Measurements from ENCODE around the gene UTP4.

Gene UTP4

DNA sequence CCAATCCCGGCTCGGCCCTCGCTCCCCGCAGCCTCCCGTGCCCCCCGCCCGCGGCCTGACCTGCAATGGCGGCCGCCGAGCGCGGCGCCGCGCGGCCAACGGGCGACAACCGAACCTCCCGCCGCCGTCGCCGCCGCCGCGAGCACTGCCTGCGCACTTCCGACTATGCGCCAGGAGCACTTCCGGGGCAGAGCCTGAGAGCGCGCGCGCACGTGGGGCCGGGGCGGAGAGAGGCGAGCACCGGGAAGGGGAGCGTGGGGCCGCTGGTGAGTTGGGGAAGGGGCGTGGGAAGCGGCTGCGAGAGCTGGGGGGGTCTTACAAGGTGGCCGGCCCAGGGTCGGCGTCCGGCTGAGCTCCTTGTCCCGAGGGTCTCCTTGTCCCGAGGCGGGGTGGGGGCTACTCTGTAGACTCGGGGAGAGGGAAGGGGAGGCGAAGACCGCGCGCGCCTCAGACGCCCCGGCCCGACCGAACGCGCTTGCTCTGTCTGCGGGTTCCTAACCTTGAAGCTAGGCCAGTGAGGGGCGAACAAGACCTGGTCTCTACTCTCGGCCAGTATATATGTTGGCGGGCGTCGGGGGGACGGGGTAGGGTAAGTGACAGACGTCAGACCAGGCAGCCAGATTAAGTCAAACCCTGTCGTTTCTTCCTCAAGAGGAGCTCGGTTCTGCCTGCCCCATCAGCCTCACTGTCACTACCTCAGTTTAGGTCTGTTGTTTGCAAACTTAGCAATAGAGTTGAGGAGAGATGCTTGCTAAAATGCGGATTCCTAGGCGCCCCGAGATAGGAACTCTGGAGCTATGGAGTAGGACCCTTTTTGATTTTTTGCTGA lies at the start of gene UTP4, which contains the start of gene CHTF8:
Gene UTP4 (plus strand): TSS at position 226 of the 829 bp plus-strand sequence. CDS start 811 bp downstream, outside the sequence.
Gene CHTF8 (minus strand): TSS at position 165 of the 829 bp plus-strand sequence. CDS start 11,130 bp downstream, outside the sequence.
- H3K27ac ChIP-seq (ENCODE audit: poor library complexity, severe bottlenecking) = peak within 1 kb of the TSS; percentile 86
- TF ChIP-seq, protein P1, sequence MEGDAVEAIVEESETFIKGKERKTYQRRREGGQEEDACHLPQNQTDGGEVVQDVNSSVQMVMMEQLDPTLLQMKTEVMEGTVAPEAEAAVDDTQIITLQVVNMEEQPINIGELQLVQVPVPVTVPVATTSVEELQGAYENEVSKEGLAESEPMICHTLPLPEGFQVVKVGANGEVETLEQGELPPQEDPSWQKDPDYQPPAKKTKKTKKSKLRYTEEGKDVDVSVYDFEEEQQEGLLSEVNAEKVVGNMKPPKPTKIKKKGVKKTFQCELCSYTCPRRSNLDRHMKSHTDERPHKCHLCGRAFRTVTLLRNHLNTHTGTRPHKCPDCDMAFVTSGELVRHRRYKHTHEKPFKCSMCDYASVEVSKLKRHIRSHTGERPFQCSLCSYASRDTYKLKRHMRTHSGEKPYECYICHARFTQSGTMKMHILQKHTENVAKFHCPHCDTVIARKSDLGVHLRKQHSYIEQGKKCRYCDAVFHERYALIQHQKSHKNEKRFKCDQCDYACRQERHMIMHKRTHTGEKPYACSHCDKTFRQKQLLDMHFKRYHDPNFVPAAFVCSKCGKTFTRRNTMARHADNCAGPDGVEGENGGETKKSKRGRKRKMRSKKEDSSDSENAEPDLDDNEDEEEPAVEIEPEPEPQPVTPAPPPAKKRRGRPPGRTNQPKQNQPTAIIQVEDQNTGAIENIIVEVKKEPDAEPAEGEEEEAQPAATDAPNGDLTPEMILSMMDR (IDR thresholded peaks at IDR 0.05; ENCODE audit: poor library complexity, severe bottlenecking) = no peak
- peak within 1 kb of the TSS; percentile 85 for H3K4me3 ChIP-seq (ENCODE audit: severe bottlenecking)
- ATAC-seq (ENCODE audit: low read depth) (peak; percentile 91), DNase-seq (ENCODE audit: low spot score) (peak; percentile 89)
- no peaks in the 10 kb centered on the region for H3K27me3 ChIP-seq (ENCODE audit: insufficient read depth, poor library complexity, severe bottlenecking)
- H3K4me1 ChIP-seq (ENCODE audit: insufficient read depth, poor library complexity, severe bottlenecking) = peaks cover 19% of the 10 kb centered on the region
- peaks cover 56% of the 10 kb centered on the region for H3K36me3 ChIP-seq (ENCODE audit: low read depth)
- no peaks in the 10 kb centered on the region for H3K9me3 ChIP-seq (ENCODE audit: severe bottlenecking)

DNA sequence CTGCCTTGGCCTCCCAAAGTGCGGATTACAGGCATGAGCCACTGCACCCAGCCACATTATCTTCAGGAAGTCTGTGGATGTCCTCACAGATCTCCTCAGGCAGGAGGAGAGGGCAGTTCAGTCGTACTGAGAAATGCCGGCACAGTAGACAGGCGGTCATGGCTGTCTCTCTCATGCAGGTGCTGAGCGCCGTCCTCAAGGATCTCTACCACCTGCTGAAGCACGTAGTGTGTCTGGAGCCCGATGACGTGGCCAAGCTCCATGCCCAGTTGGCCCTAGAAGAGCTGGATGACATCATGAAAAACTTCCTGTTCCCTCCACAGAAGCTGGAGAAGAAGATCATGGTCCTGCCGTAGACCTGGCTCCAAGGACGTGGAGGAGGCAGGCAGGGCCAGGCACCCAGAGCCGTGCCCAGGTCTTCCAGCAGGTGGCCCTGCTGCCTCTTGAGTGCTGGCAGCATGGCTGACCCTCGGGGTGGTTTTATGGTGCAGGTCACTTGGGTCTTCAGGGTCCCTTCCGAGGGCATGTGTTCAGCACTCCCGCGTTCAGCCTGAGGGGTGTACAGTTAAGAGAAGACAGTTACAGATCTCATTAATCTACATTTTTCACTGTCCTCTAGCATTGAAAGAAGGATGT lies 49.0 kb upstream of the UTP4 start:
- no peak for DNase-seq (ENCODE audit: low spot score)

DNA sequence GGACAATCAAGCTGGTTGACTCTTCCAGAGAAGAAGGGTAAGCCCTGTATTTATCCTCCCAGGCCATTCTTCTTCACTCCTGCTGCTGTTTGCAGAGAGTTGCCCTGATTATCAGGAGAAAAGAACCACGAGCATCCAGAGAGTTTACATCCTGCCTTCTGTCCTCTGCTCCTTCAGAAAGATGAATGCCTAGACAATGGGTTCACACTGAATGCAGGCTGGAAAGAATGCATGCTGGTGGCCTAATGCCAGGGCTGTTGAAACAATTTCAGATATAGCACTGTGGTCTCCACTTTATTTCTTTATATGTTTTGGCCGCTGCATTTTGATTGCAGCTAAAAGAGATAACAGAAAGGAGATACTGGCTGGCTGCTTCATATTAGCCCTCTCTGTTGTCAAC lies 48.2 kb upstream of the UTP4 start:
- TF ChIP-seq, protein P1 (IDR thresholded peaks at IDR 0.05; ENCODE audit: poor library complexity, severe bottlenecking) = no peak
- Histone ChIP-seq H3K9me3 (ENCODE audit: severe bottlenecking) (no peaks in the 10 kb centered on the region), H3K27ac (ENCODE audit: poor library complexity, severe bottlenecking) (no peak overlapping the region), H3K4me3 (ENCODE audit: severe bottlenecking) (no peak overlapping the region), H3K4me1 (ENCODE audit: insufficient read depth, poor library complexity, severe bottlenecking) (peaks cover 4% of the 10 kb centered on the region), H3K36me3 (ENCODE audit: low read depth) (no peaks in the 10 kb centered on the region), H3K27me3 (ENCODE audit: insufficient read depth, poor library complexity, severe bottlenecking) (no peaks in the 10 kb centered on the region)
- no peak for DNase-seq (ENCODE audit: low spot score)
- ATAC-seq (ENCODE audit: low read depth) = no peak

More for the DNA sequence above, 49.0 kb upstream of the UTP4 start:
- TF ChIP-seq, protein P1 (IDR thresholded peaks at IDR 0.05; ENCODE audit: poor library complexity, severe bottlenecking) = no peak
- no peak overlapping the region for H3K4me3 ChIP-seq (ENCODE audit: severe bottlenecking)
- no peak for ATAC-seq (ENCODE audit: low read depth)
- no peak overlapping the region for H3K27ac ChIP-seq (ENCODE audit: poor library complexity, severe bottlenecking)
- H3K9me3 ChIP-seq (ENCODE audit: severe bottlenecking) = no peaks in the 10 kb centered on the region
- H3K36me3 ChIP-seq (ENCODE audit: low read depth) = no peaks in the 10 kb centered on the region
- H3K4me1 ChIP-seq (ENCODE audit: insufficient read depth, poor library complexity, severe bottlenecking) = peaks cover 3% of the 10 kb centered on the region
- H3K27me3 ChIP-seq (ENCODE audit: insufficient read depth, poor library complexity, severe bottlenecking) = no peaks in the 10 kb centered on the region

DNA sequence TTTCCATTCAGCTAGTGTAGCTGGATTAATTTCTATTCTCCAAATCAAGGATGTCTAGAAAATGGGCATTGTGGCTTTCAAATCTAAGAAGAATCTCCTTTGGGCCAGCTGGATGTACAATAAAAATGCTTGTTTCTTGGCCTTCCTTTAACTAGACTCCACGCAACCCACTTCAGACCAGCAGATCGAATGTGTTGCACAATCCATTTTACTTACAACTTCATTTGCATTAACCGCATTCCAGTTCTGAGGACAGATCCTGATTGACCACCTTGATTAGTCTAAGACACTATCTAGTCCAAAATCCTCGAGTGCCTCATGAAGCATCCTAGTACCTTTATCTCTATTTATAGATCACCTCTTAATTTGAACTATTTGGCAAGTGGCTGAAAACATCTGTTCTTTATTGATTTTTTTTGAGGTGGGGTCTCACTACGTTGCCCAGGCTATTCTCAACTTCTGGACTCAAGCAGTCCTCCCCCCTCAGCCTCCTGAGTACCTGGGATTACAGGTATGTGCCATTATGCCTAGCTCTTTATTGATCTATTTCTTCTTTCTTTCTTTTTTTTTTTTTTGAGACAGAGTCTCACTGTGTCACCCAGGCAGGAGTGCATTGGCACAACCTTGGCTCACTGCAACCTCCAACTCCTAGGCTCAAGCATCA lies 47.3 kb upstream of the UTP4 start:
- TF ChIP-seq, protein P1 (IDR thresholded peaks at IDR 0.05; ENCODE audit: poor library complexity, severe bottlenecking) = no peak
- ATAC-seq (ENCODE audit: low read depth) = no peak
- no peak overlapping the region for H3K4me3 ChIP-seq (ENCODE audit: severe bottlenecking)
- no peaks in the 10 kb centered on the region for H3K27me3 ChIP-seq (ENCODE audit: insufficient read depth, poor library complexity, severe bottlenecking)
- DNase-seq (ENCODE audit: low spot score) = no peak
- H3K27ac ChIP-seq (ENCODE audit: poor library complexity, severe bottlenecking) = no peak overlapping the region
- H3K4me1 ChIP-seq (ENCODE audit: insufficient read depth, poor library complexity, severe bottlenecking) = peaks cover 9% of the 10 kb centered on the region
- no peaks in the 10 kb centered on the region for H3K36me3 ChIP-seq (ENCODE audit: low read depth)
- H3K9me3 ChIP-seq (ENCODE audit: severe bottlenecking) = no peaks in the 10 kb centered on the region
